ENCODE results near the gene LSR. TPM values are rescaled to one million over a fixed set of nuclear protein-coding genes. Genes with fewer than 3 reads are reported as not detected.
"Not testable (repeated sequence)": the region's sequence is repeated elsewhere in the genome, so short reads cannot be mapped to it uniquely, and the experiment has no call there.

LSR gene
- total RNA-seq, 1 experiment from 2014 or later, result 0.23 TPM

- DNase-seq (ENCODE audit: low read depth), result no peak
Observed at GRCh38 chr19:35217649-35217990, 31.2 kb upstream of the LSR start.

- no peak for DNase-seq (ENCODE audit: low read depth)
Observed at GRCh38 chr19:35219008-35219407, 29.8 kb upstream of the LSR start.

- DNase-seq (ENCODE audit: low read depth), result no peak
Observed at GRCh38 chr19:35220315-35220921, 28.4 kb upstream of the LSR start.

- DNase-seq (ENCODE audit: low read depth), result not testable (repeated sequence)
Observed at GRCh38 chr19:35220973-35221590, 27.7 kb upstream of the LSR start.

- no peak for DNase-seq (ENCODE audit: low read depth)
Observed at GRCh38 chr19:35222373-35223015, 26.3 kb upstream of the LSR start.

GRCh38 chr19:35223084-35223790 lies 25.6 kb upstream of the LSR start:
- no peak for DNase-seq (ENCODE audit: low read depth)

GRCh38 chr19:35223862-35224505 lies 24.8 kb upstream of the LSR start:
- no peak for DNase-seq (ENCODE audit: low read depth)

- no peak for DNase-seq (ENCODE audit: low read depth)
Observed at GRCh38 chr19:35224681-35225571, 23.9 kb upstream of the LSR start.

GRCh38 chr19:35225951-35226350 lies 22.9 kb upstream of the LSR start:
- DNase-seq (ENCODE audit: low read depth), result no peak

GRCh38 chr19:35226748-35227147 lies 22.1 kb upstream of the LSR start:
- no peak for DNase-seq (ENCODE audit: low read depth)

- DNase-seq (ENCODE audit: low read depth), result no peak
Observed at GRCh38 chr19:35228177-35228930, 20.4 kb upstream of the LSR start, which contains the start of gene FAM187B. TSS of gene FAM187B (minus strand) at chr19:35228739. CDS start at chr19:35228680, 59 bp downstream.

- DNase-seq (ENCODE audit: low read depth), result no peak
Observed at GRCh38 chr19:35229601-35230000, 19.2 kb upstream of the LSR start.

- DNase-seq (ENCODE audit: low read depth), result no peak
Observed at GRCh38 chr19:35231956-35232645, 16.7 kb upstream of the LSR start.

- DNase-seq (ENCODE audit: low read depth), result no peak
Observed at GRCh38 chr19:35232912-35233311, 15.9 kb upstream of the LSR start.

GRCh38 chr19:35236638-35237400 lies 12.0 kb upstream of the LSR start:
- no peak for DNase-seq (ENCODE audit: low read depth)

GRCh38 chr19:35239597-35239996 lies 9.2 kb upstream of the LSR start:
- not testable (repeated sequence) for DNase-seq (ENCODE audit: low read depth)

- DNase-seq (ENCODE audit: low read depth), result no peak
Observed at GRCh38 chr19:35240327-35240726, 8.5 kb upstream of the LSR start.

- DNase-seq (ENCODE audit: low read depth), result no peak
Observed at GRCh38 chr19:35241417-35241816, 7.4 kb upstream of the LSR start.
